ENCODE data around the gene FASTKD2.

FASTKD2 gene

DNA sequence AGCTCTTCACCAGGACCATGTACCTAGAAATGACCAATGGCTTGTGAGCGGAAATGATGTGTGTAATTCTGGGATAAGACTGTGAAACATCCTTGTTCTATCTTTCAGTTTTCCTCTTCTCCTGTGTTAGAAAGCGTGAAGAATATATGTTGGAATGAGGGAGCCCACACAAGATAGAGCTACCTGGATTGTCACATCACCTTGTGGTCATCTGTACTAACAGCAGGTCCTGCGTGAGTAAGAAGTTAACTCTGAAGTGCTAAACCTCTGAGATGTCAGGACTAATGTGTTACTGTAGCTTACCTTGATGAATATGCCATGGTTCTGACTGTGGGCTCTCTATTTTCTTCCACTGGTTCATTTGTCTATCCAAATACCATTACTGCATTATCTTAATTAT lies 75.6 kb downstream of the FASTKD2 start:
- no peak for DNase-seq
